AG10803 (cell line): Measurements from ENCODE around the gene TRPM3.
"Not testable (repeated sequence)": the region's sequence is repeated elsewhere in the genome, so short reads cannot be mapped to it uniquely, and the experiment has no call there.

ENCODE experiments used
- DNase-seq: peaks from one replicate; pipeline ENCODE4 v3.0.0; 2010; ENCODE audit warnings: low read depth
- H3K4me3 ChIP-seq: 2 replicates; pipeline ENCODE4 v1.5.1; 2011; ENCODE audit warnings: mild to moderate bottlenecking, low read length, control low read depth
- TF ChIP-seq, protein P1 (sequence below): conservative IDR thresholded peaks from 2 replicates; pipeline ENCODE4 v1.5.1; 2011; ENCODE audit warnings: mild to moderate bottlenecking, low read length, control low read depth, inconsistent platforms

Gene TRPM3

DNA sequence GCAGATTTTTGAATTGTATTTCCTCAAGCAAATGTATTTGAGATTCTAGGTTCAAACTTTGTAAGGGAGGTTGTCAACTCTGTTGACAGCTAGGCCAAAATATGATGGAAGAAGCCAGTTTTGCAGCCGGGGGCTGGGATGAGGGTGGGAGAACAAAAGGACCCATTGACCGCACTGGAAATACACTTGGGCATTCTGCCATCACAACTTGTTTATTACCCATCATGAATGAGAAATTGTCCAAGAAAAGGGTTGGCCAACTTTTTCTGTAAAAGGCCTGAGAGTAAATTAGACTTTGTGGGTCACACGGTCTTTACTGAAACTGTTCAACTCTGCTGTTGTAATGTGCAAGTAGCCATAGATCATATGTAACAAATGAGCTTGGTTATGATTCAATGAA is 485.6 kb downstream of the TRPM3 start:
- DNase-seq, result no peak
- TF ChIP-seq, protein P1, sequence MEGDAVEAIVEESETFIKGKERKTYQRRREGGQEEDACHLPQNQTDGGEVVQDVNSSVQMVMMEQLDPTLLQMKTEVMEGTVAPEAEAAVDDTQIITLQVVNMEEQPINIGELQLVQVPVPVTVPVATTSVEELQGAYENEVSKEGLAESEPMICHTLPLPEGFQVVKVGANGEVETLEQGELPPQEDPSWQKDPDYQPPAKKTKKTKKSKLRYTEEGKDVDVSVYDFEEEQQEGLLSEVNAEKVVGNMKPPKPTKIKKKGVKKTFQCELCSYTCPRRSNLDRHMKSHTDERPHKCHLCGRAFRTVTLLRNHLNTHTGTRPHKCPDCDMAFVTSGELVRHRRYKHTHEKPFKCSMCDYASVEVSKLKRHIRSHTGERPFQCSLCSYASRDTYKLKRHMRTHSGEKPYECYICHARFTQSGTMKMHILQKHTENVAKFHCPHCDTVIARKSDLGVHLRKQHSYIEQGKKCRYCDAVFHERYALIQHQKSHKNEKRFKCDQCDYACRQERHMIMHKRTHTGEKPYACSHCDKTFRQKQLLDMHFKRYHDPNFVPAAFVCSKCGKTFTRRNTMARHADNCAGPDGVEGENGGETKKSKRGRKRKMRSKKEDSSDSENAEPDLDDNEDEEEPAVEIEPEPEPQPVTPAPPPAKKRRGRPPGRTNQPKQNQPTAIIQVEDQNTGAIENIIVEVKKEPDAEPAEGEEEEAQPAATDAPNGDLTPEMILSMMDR, result no peak
- no peak overlapping the region for H3K4me3 ChIP-seq

DNA sequence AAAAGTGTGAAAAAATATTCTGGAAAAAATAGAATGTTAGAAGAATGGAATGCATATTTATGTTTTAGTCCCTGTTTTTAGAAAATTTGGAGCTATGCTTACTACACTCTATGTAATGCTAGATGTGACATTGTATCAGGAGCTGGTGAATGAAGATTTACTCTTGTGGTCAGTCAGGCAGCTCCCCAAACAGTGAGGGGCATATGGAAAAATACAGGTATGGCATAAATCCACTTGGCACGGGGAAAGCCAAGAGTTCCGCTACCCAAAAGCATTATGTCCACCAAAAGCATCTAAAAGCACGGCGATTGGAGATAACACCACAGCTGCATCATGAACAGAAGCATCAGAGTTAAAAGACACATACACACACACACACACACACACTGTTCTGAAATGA is 486.7 kb downstream of the TRPM3 start:
- H3K4me3 ChIP-seq, result no peak overlapping the region
- no peak for DNase-seq
- TF ChIP-seq, protein P1, result no peak

DNA sequence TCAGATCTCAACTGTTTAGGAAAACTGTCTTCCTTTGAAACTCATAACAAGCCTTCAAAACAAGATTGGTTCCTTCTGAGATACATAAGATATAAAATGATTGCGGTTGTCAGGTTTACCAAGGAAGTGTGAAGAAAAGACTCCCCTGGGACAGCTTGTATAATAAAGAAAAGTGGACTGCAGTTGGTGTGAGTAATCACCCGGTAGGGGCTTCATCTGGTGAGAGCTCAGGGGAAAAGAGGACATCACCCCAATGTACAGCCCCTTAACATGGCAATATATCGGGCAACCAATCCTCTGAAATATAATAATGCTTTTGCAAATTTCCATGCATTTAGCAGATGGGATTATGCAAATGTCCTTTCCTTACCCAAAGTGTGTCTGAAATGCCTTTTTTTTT is 490.4 kb downstream of the TRPM3 start:
- H3K4me3 ChIP-seq, result no peak overlapping the region
- no peak for DNase-seq
- TF ChIP-seq, protein P1, result no peak

DNA sequence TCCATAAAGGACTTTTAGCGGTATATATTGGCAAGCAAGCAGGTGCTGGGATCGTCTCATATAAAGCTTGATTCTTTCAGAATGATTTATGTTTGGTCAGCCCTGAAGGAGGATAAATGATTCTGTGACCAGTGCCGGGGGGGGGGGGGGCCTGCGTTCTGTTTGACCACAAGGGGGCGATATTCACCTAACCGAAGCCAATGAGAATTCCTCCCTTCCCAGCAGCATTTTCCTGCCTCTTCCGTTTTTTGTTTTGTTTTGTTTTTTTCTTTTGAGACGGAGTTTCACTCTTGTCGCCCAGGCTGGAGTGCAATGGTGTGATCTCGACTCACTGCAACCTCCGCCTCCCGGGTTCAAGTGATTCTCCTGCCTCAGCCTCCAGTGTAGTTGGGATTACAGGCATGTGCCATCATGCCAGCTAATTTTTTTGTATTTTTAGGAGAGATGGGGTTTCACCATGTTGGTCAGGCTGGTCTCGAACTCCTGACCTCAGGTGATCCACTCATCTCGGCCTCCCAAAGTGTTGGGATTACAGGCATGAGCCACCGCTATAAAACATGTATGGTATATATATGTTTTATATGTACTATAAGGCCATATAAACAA is 492.2 kb downstream of the TRPM3 start:
- not testable (repeated sequence) for H3K4me3 ChIP-seq, DNase-seq

DNA sequence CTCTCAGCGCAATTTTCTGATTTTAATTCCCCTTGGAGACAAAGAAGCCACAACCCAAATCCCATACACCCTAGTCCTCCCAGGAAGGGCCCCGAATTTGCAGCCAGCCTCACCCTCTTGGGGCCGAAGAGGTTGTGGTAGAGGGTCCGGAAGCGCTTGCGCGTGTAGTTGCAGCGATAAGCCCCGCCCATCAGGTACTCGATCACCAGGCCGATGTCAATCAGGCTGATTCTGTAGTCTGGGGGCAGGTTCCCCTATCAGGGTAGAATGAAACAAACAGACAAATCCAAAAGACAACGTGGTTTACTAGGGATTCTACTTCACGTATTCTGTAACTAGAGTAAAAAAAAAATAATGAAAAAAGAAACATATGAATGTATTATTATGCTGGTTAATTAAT is 496.3 kb downstream of the TRPM3 start:
- TF ChIP-seq, protein P1, result no peak
- H3K4me3 ChIP-seq, result no peak overlapping the region
- no peak for DNase-seq

DNA sequence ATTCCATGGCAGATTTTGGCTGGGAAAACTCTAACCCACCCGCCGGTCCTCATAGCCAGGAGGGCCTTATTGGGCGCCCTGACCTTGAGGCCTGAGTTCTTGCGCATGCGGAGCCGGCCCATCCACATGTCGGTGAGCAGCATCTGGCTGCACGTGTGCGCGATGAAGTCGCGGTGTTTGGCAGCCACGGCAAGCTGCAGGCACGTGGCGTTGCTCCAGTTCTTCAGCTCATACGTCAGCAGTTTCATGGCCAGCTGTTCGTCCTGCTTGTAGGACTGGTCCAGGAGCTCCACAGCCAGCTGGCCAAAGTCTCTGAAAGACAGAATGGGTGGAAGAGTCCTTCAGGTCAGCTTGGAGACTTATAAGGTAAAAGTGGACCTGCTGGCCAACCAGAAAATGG is 502.6 kb downstream of the TRPM3 start:
- TF ChIP-seq, protein P1, result no peak
- no peak overlapping the region for H3K4me3 ChIP-seq
- DNase-seq, result no peak

DNA sequence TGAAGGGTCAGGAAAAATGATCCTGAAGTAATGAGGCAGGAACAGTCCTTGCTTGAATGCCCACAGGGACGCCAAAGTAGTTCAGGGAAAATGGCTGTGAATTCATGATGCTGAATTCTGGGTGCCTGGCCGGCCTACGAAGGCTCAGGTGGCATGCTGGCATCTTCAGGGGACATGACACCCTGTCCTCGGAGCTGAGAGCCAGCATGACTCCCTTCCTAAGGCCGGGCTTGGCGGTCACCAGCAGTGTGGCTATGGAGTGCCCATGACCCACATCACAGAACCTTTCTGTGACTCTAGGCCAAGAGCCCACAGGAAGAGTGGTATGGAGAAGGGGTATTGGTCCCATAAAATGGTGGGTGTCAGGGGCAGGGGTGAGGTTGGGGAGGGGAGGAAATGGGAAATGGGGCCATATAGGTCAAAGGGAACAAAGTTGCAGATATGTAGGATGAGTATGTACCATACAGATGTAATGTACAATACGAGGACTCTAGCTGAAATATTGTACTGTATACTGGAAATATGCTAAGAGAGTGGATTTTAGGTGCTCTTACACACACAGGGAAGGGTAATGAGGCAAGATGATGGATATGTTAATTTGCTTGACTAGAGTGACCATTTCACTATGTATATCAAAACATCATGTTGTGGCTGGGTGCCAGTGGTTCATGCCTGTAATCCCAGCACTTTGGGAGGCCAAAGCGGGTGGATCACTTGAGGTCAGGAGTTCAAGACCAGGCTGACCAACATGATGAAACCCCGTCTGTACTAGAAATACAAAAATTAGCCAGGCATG is 504.2 kb downstream of the TRPM3 start:
- DNase-seq, result no peak
- TF ChIP-seq, protein P1, result no peak
- H3K4me3 ChIP-seq, result no peak overlapping the region
